ENCODE data around the gene MCF2L2. TPM values are rescaled to one million over a fixed set of nuclear protein-coding genes. Genes with fewer than 3 reads are reported as not detected.

MCF2L2 gene
- total and polyA plus RNA-seq, 9 of the 15 experiments (the other 6 are each of a cell fraction or from before 2014, with no cell fraction given) = 0.56 to 4.2 (median 3.0) TPM

- CTCF ChIA-PET (ENCODE audit: low intra/inter-chr PET ratio) = no interaction called here
- 0 out of 2 replicates have a peak, but pooled peaks have one; percentile 12 for TF ChIP-seq EGR1 (conservative IDR thresholded peaks at IDR 0.05)
- no peak for TF ChIP-seq MLX (CRISPR knock-in tag; conservative IDR thresholded peaks at IDR 0.05)
- no peak for TF ChIP-seq NR4A1 (CRISPR knock-in tag; IDR thresholded peaks at IDR 0.05)
- no peak for TF ChIP-seq NR4A1 (tag; IDR thresholded peaks at IDR 0.05)
- no peak for TF ChIP-seq DEAF1 (CRISPR knock-in tag; IDR thresholded peaks at IDR 0.05)
- no peak for TF ChIP-seq ZMIZ1 (IDR thresholded peaks at IDR 0.05; ENCODE audit: low read depth in 2 of 2, low read length in 2 of 2)
- TF ChIP-seq USF1 (CRISPR knock-in tag; IDR thresholded peaks at IDR 0.05) = no peak
- H3K27ac ChIP-seq (ENCODE audit: extremely low read depth, low read depth, low read length) = no peak overlapping the region
- no peak overlapping the region for H3K4me3 ChIP-seq
- H3K36me3 ChIP-seq (ENCODE audit: control insufficient read depth, insufficient read depth, low read length) = peaks cover 6% of the 10 kb centered on the region; the same call in 1 of the 3 replicates
- no peak overlapping the region for H2AFZ ChIP-seq (ENCODE audit: low read depth, low read length)
- no peaks in the 10 kb centered on the region for H3K27me3 ChIP-seq (ENCODE audit: control insufficient read depth in 2 of 2, insufficient read depth in 2 of 2, low read length in 2 of 2)
- H3K79me2 ChIP-seq (ENCODE audit: control insufficient read depth, insufficient read depth, low read length) = 0 out of 3 replicates have a peak, but pooled peaks cover 2% of the 10 kb centered on the region
- in situ Hi-C loops (cut with MboI) = no loop called here
- DNase-seq (ENCODE audit: extremely low read depth in 1 of 4, low spot score in 3 of 4) (no peak), FAIRE-seq (no peak), ATAC-seq (no peak)
- 46% methylated on average over 3 of the region's 3 CpGs for WGBS (ENCODE audit: insufficient coverage, low coverage, missing lambda C conversion rate)
- no peaks in the 10 kb centered on the region for H3K9me3 ChIP-seq (replicated peaks; ENCODE audit: control insufficient read depth, insufficient read depth, low read depth, low read length)
- H4K20me1 ChIP-seq (replicated peaks; ENCODE audit: control insufficient read depth, insufficient read depth, low read length) = no peaks in the 10 kb centered on the region
- BruUV-seq (replicated peaks) = no TSS peak
- intact Hi-C loops (cut with micrococcal nuclease) = no loop called here
- POLR2A ChIA-PET = interaction anchor here (0.7 to 2.8 kb wide), 6 partner anchors 8 to 21 kb away, joined by 3 to 7 read pairs (median 4); no protein-coding TSS in a partner anchor
- no peaks in the 10 kb centered on the region for H3K9me1 ChIP-seq (ENCODE audit: control insufficient read depth, insufficient read depth, low read length)
- H3K9ac ChIP-seq (ENCODE audit: insufficient read depth in 1 of 2, low read depth in 2 of 2, low read length in 2 of 2) = no peak overlapping the region
- peaks cover 0 to 9% of the 10 kb centered on the region in 2 experiments; a peak in 2 of 5 replicates for H3K4me1 ChIP-seq (replicated peaks in 1 of 2; ENCODE audit: control insufficient read depth in 2 of 2, insufficient read depth in 2 of 2, low read length in 2 of 2)
- no peak overlapping the region for H3K4me2 ChIP-seq (ENCODE audit: insufficient read depth, low read length)
Measured at GRCh38 chr3:183275937-183276336, 152.5 kb downstream of the MCF2L2 start.
